ENCODE data around the gene VHLL.

Gene VHLL

GRCh38 chr1:156291226-156292061, 7.7 kb downstream of the VHLL start:
- DNase-seq (ENCODE audit: low spot score), result no peak

GRCh38 chr1:156289857-156290256, 9.2 kb downstream of the VHLL start:
- DNase-seq (ENCODE audit: low spot score), result no peak

- no peak for DNase-seq (ENCODE audit: low spot score)
Measured at GRCh38 chr1:156286061-156286460, 13.0 kb downstream of the VHLL start.

- DNase-seq (ENCODE audit: low spot score), result no peak
Measured at GRCh38 chr1:156285437-156285836, 13.7 kb downstream of the VHLL start.

GRCh38 chr1:156284757-156285156, 14.3 kb downstream of the VHLL start:
- DNase-seq (ENCODE audit: low spot score), result no peak

GRCh38 chr1:156284112-156284511, 15.0 kb downstream of the VHLL start, which contains the start of gene TMEM79:
Gene TMEM79 (plus strand): TSS chr1:156284325. CDS start chr1:156285227, 902 bp downstream.
- no peak for DNase-seq (ENCODE audit: low spot score)

GRCh38 chr1:156283521-156283920, 15.6 kb downstream of the VHLL start:
- no peak for DNase-seq (ENCODE audit: low spot score)

- DNase-seq (ENCODE audit: low spot score), result peak; percentile 98
Measured at GRCh38 chr1:156282479-156283222, 16.5 kb downstream of the VHLL start, which contains the start of gene SMG5. Gene SMG5 (minus strand): TSS chr1:156282825. CDS start chr1:156282680, 145 bp downstream.

GRCh38 chr1:156281693-156282478, 17.2 kb downstream of the VHLL start:
- peak; percentile 75 for DNase-seq (ENCODE audit: low spot score)

- DNase-seq (ENCODE audit: low spot score), result peak; percentile 80
Measured at GRCh38 chr1:156281281-156281680, 17.8 kb downstream of the VHLL start.

- no peak for DNase-seq (ENCODE audit: low spot score)
Measured at GRCh38 chr1:156279837-156280236, 19.3 kb downstream of the VHLL start.

- DNase-seq (ENCODE audit: low spot score), result no peak
Measured at GRCh38 chr1:156276966-156277381, 22.1 kb downstream of the VHLL start.

- no peak for DNase-seq (ENCODE audit: low spot score)
Measured at GRCh38 chr1:156276532-156276931, 22.6 kb downstream of the VHLL start.

GRCh38 chr1:156270314-156270713, 28.8 kb downstream of the VHLL start:
- DNase-seq (ENCODE audit: low spot score), result no peak

- DNase-seq (ENCODE audit: low spot score), result peak; percentile 24
Measured at GRCh38 chr1:156268336-156268735, 30.8 kb downstream of the VHLL start.

GRCh38 chr1:156266051-156266450, 33.1 kb downstream of the VHLL start:
- no peak for DNase-seq (ENCODE audit: low spot score)

GRCh38 chr1:156263288-156263655, 35.8 kb downstream of the VHLL start:
- no peak for DNase-seq (ENCODE audit: low spot score)

- peak; percentile 65 for DNase-seq (ENCODE audit: low spot score)
Measured at GRCh38 chr1:156262461-156263287, 36.4 kb downstream of the VHLL start.

GRCh38 chr1:156260896-156261295, 38.2 kb downstream of the VHLL start:
- DNase-seq (ENCODE audit: low spot score), result no peak

GRCh38 chr1:156259805-156260204, 39.3 kb downstream of the VHLL start:
- no peak for DNase-seq (ENCODE audit: low spot score)

- DNase-seq (ENCODE audit: low spot score), result no peak
Measured at GRCh38 chr1:156258859-156259258, 40.2 kb downstream of the VHLL start.
